ENCODE results near the gene TMEM253.

TMEM253 gene

GRCh38 chr14:21057803-21058675 lies 42.8 kb upstream of the TMEM253 start, which contains the start of gene RNASE8:
Gene RNASE8 (plus strand): TSS chr14:21057822. CDS start chr14:21057893, 71 bp downstream.
- H3K4me2 ChIP-seq (ENCODE audit: low read depth, low read length, poor library complexity, severe bottlenecking): no peak within 1 kb of the TSS
- no peak within 1 kb of the TSS for H3K27ac ChIP-seq (ENCODE audit: low read depth, low read length)
- H3K9me3 ChIP-seq (ENCODE audit: insufficient read depth, low read length): no peaks in the 10 kb centered on the region

DNA sequence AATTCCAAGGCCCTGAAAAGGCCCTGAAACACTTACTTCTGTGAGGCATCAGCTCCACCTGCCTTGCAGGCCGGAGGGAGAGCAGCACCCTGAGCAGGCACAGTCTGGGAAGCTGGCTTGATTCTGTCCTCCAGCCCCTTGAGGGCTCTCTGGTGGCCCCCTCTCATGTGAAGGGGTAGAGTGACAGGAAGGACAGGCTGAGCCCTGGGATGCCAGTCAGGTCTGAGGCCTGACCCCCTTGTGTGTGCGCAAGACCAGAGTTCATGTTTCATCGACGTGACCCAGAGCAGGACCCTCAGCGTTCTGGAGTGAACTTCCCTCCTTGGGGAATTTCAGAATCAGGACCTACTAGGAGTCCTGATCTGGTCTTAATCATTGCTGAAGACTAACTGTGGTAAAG lies 42.0 kb upstream of the TMEM253 start:
- no peak overlapping the region for H3K4me3 ChIP-seq (ENCODE audit: insufficient read depth, low read length, poor library complexity, severe bottlenecking)
- no peaks in the 10 kb centered on the region for H3K27me3 ChIP-seq (ENCODE audit: low read length)
- no peak overlapping the region for H3K9ac ChIP-seq (ENCODE audit: low read length)
- H2AFZ ChIP-seq (ENCODE audit: low read depth, low read length, severe bottlenecking): no peak overlapping the region
- no peaks in the 10 kb centered on the region for H3K36me3 ChIP-seq (ENCODE audit: low read length)
- H3K79me2 ChIP-seq (ENCODE audit: insufficient read depth, low read length): no peaks in the 10 kb centered on the region
- no peaks in the 10 kb centered on the region for H3K9me3 ChIP-seq (ENCODE audit: insufficient read depth, low read length)
- no peak overlapping the region for H3K27ac ChIP-seq (ENCODE audit: low read depth, low read length)
- no peaks in the 10 kb centered on the region for H3K9me2 ChIP-seq (replicated peaks; ENCODE audit: insufficient read depth, low read length)
- H4K20me1 ChIP-seq (ENCODE audit: low read depth, low read length): no peaks in the 10 kb centered on the region
- no peak overlapping the region for H3K4me2 ChIP-seq (ENCODE audit: low read depth, low read length, poor library complexity, severe bottlenecking)
- no peaks in the 10 kb centered on the region for H3F3A ChIP-seq (ENCODE audit: insufficient read depth)
- TF ChIP-seq CTCF (IDR thresholded peaks at IDR 0.05; ENCODE audit: insufficient read depth, low read length, poor library complexity, severe bottlenecking) (no peak), EZH2phosphoT487 (conservative IDR thresholded peaks at IDR 0.05; ENCODE audit: low read length) (no peak)

More at GRCh38 chr14:21057803-21058675, 42.8 kb upstream of the TMEM253 start, which contains the start of gene RNASE8:
- H3K27me3 ChIP-seq (ENCODE audit: low read length): no peaks in the 10 kb centered on the region
- no peak for TF ChIP-seq CTCF (IDR thresholded peaks at IDR 0.05; ENCODE audit: insufficient read depth, low read length, poor library complexity, severe bottlenecking)
- no peak for TF ChIP-seq EZH2phosphoT487 (conservative IDR thresholded peaks at IDR 0.05; ENCODE audit: low read length)
- H3K9me2 ChIP-seq (replicated peaks; ENCODE audit: insufficient read depth, low read length): no peaks in the 10 kb centered on the region
- no peaks in the 10 kb centered on the region for H3F3A ChIP-seq (ENCODE audit: insufficient read depth)
- no peaks in the 10 kb centered on the region for H3K36me3 ChIP-seq (ENCODE audit: low read length)
- H4K20me1 ChIP-seq (ENCODE audit: low read depth, low read length): no peaks in the 10 kb centered on the region
- H3K9ac ChIP-seq (ENCODE audit: low read length): no peak within 1 kb of the TSS
- H3K79me2 ChIP-seq (ENCODE audit: insufficient read depth, low read length): no peaks in the 10 kb centered on the region
- H3K4me3 ChIP-seq (ENCODE audit: insufficient read depth, low read length, poor library complexity, severe bottlenecking): no peak within 1 kb of the TSS
- no peak within 1 kb of the TSS for H2AFZ ChIP-seq (ENCODE audit: low read depth, low read length, severe bottlenecking)

- H4K20me1 ChIP-seq (ENCODE audit: low read depth, low read length): no peaks in the 10 kb centered on the region
- no peak overlapping the region for H3K4me2 ChIP-seq (ENCODE audit: low read depth, low read length, poor library complexity, severe bottlenecking)
- H3K4me3 ChIP-seq (ENCODE audit: insufficient read depth, low read length, poor library complexity, severe bottlenecking): no peak overlapping the region
- H3K36me3 ChIP-seq (ENCODE audit: low read length): no peaks in the 10 kb centered on the region
- no peaks in the 10 kb centered on the region for H3K9me3 ChIP-seq (ENCODE audit: insufficient read depth, low read length)
- H3K79me2 ChIP-seq (ENCODE audit: insufficient read depth, low read length): no peaks in the 10 kb centered on the region
- no peaks in the 10 kb centered on the region for H3K27me3 ChIP-seq (ENCODE audit: low read length)
- no peak overlapping the region for H2AFZ ChIP-seq (ENCODE audit: low read depth, low read length, severe bottlenecking)
- TF ChIP-seq EZH2phosphoT487 (conservative IDR thresholded peaks at IDR 0.05; ENCODE audit: low read length): no peak
- no peak for TF ChIP-seq CTCF (IDR thresholded peaks at IDR 0.05; ENCODE audit: insufficient read depth, low read length, poor library complexity, severe bottlenecking)
- H3F3A ChIP-seq (ENCODE audit: insufficient read depth): no peaks in the 10 kb centered on the region
- H3K27ac ChIP-seq (ENCODE audit: low read depth, low read length): no peak overlapping the region
- H3K9ac ChIP-seq (ENCODE audit: low read length): no peak overlapping the region
- no peaks in the 10 kb centered on the region for H3K9me2 ChIP-seq (replicated peaks; ENCODE audit: insufficient read depth, low read length)
These were observed 40.8 kb upstream of the TMEM253 start for GRCh38 chr14:21059842-21060613.

Measured in SU-DHL-6 (cell line).